A673 (cell line): Measurements from ENCODE around the gene TTC9B. TPM values are rescaled to one million over a fixed set of nuclear protein-coding genes. Genes with fewer than 3 reads are reported as not detected.

ENCODE experiments used
- BruUV-seq: library from RNA; stranded (reverse); fragments of 400-500 nt; replicated peaks from 2 replicates; lab custom pipeline; 2021; lab: Mats Ljungman, UMichigan
- CTCF ChIA-PET: fragments of 300-600 bp; sonication (Branson Sonifier 250); formaldehyde crosslinking; loops from one replicate; lab custom pipeline; 2022; ENCODE audit warnings: antibody characterized with exemption; lab: Charles Lee
- POLR2A ChIA-PET: fragments of 300-600 bp; sonication (Branson Sonifier 250); formaldehyde crosslinking; loops from one replicate; lab custom pipeline; 2022; ENCODE audit warnings: antibody characterized with exemption; ENCODE audit not compliant: low non-redundant PET; lab: Charles Lee
- DNase-seq: peaks from one replicate; pipeline ENCODE4 v3.0.0-alpha.2; 2015; ENCODE audit warnings: low spot score
- H3K27ac ChIP-seq: fragments of 200-600 bp; sonication (generic); 2 replicates; pipeline ENCODE4 v1.5.1; 2016; ENCODE audit warnings: mixed run types, low read depth, mild to moderate bottlenecking, mixed read lengths, antibody characterized with exemption, low read length; ENCODE audit not compliant: poor library complexity, severe bottlenecking
- H3K27me3 ChIP-seq: fragments of 200-600 bp; sonication (generic); replicated peaks from 2 replicates; pipeline ENCODE4 v1.6.1; 2017; ENCODE audit warnings: mixed run types, low read depth, mild to moderate bottlenecking, mixed read lengths, antibody characterized with exemption, low read length; ENCODE audit not compliant: insufficient read depth, poor library complexity
- H3K36me3 ChIP-seq: fragments of 200-600 bp; sonication (generic); 2 replicates; pipeline ENCODE4 v1.6.1; 2016; ENCODE audit warnings: mixed run types, mild to moderate bottlenecking, mixed read lengths, antibody characterized with exemption, low read length; ENCODE audit not compliant: insufficient read depth, poor library complexity, severe bottlenecking
- H3K4me1 ChIP-seq: fragments of 200-600 bp; sonication (generic); 2 replicates; pipeline ENCODE4 v1.6.1; 2017; ENCODE audit warnings: mixed run types, mild to moderate bottlenecking, mixed read lengths, antibody characterized with exemption, low read length; ENCODE audit not compliant: insufficient read depth, poor library complexity, severe bottlenecking
- H3K4me3 ChIP-seq: fragments of 200-600 bp; sonication (generic); 2 replicates; pipeline ENCODE4 v1.5.1; 2016; ENCODE audit warnings: low read depth, mixed run types, mild to moderate bottlenecking, mixed read lengths, low read length; ENCODE audit not compliant: poor library complexity, severe bottlenecking
- H3K9me3 ChIP-seq: fragments of 200-600 bp; sonication (generic); 2 replicates; pipeline ENCODE4 v1.6.1; 2016; ENCODE audit warnings: mixed run types, low read depth, mild to moderate bottlenecking, mixed read lengths, antibody characterized with exemption, low read length; ENCODE audit not compliant: poor library complexity, severe bottlenecking
- CTCF ChIP-seq: fragments of 300-800, 200-600 bp; sonication (generic); conservative IDR thresholded peaks from 2 replicates; pipeline ENCODE4 v1.5.1; 2017; ENCODE audit warnings: low read depth, mild to moderate bottlenecking, antibody characterized with exemption, low read length, moderate library complexity, mixed read lengths
- EZH2 ChIP-seq: fragments of 200-600 bp; sonication (generic); IDR thresholded peaks from 2 replicates; pipeline ENCODE4 v1.6.1; 2017; ENCODE audit warnings: borderline replicate concordance, low read depth, mild to moderate bottlenecking, mixed read lengths, antibody characterized with exemption, low read length; ENCODE audit not compliant: poor library complexity, severe bottlenecking
- intact Hi-C: fragments of 100-400 bp; cut with micrococcal nuclease; formaldehyde crosslinking; loops from one replicate; pipeline ENCODE4 v1.10.0; 2022; ENCODE audit not compliant: unreplicated experiment
- total RNA-seq: library from RNA; stranded (reverse); gene quantifications from 2 replicates; pipeline ENCODE4 v1.2.3, GENCODE V29; 2021

The TTC9B gene
- total RNA-seq, 1 experiment from 2014 or later, result not detected

GRCh38 chr19:40213882-40214570, 4.2 kb downstream of the TTC9B start:
- BruUV-seq, result no TSS peak
- Histone ChIP-seq H3K9me3 (no peaks in the 10 kb centered on the region), H3K4me3 (no peak overlapping the region), H3K36me3 (no peaks in the 10 kb centered on the region), H3K27me3 (peaks cover 31% of the 10 kb centered on the region), H3K27ac (no peak overlapping the region), H3K4me1 (no peaks in the 10 kb centered on the region)
- POLR2A ChIA-PET, result interaction anchor here (0.6 kb wide), 1 partner anchor 74 kb away, joined by 3 read pairs; no protein-coding TSS in a partner anchor
- no peak for TF ChIP-seq CTCF
- TF ChIP-seq EZH2, result no peak
- DNase-seq, result no peak
- CTCF ChIA-PET, result no interaction called here
- intact Hi-C loops, result no loop called here

GRCh38 chr19:40213251-40213829, 4.8 kb downstream of the TTC9B start:
- TF ChIP-seq CTCF (no peak), EZH2 (no peak)

GRCh38 chr19:40210889-40211288, 7.3 kb downstream of the TTC9B start:
- Histone ChIP-seq H3K4me3 (no peak overlapping the region), H3K27me3 (peaks cover 1% of the 10 kb centered on the region), H3K36me3 (no peaks in the 10 kb centered on the region), H3K9me3 (no peaks in the 10 kb centered on the region), H3K27ac (no peak overlapping the region), H3K4me1 (no peaks in the 10 kb centered on the region)
- TF ChIP-seq CTCF, result no peak
- TF ChIP-seq EZH2, result no peak
- BruUV-seq, result no TSS peak
- ChIA-PET CTCF (no interaction called here), POLR2A (interaction anchor here (0.6 kb wide), 1 partner anchor 15 kb away, joined by 4 read pairs; no protein-coding TSS in a partner anchor)
- no peak for DNase-seq
- intact Hi-C loops, result no loop called here

More at GRCh38 chr19:40213251-40213829, 4.8 kb downstream of the TTC9B start:
- BruUV-seq, result no TSS peak
- DNase-seq, result no peak
- H3K27me3 ChIP-seq, result peaks cover 26% of the 10 kb centered on the region
- ChIA-PET CTCF (no interaction called here), POLR2A (no interaction called here)
- intact Hi-C loops, result no loop called here
- no peak overlapping the region for H3K4me3 ChIP-seq
- no peaks in the 10 kb centered on the region for H3K36me3 ChIP-seq
- H3K27ac ChIP-seq, result no peak overlapping the region
- no peaks in the 10 kb centered on the region for H3K9me3 ChIP-seq
- no peaks in the 10 kb centered on the region for H3K4me1 ChIP-seq
